Erythroblast (primary cell): ENCODE results near the gene KCNF1.

Source experiments
- DNase-seq, 2 experiments: peaks; one replicate each; lab custom pipeline; 2025; lab: John Stamatoyannopoulos, UW
- GATA1 ChIP-seq: IDR thresholded peaks from 2 replicates; pipeline ENCODE4 v1.6.1; 2011; ENCODE audit warnings: low read depth, mild to moderate bottlenecking, control low read depth, low read length, moderate library complexity
- POLR2A ChIP-seq: IDR thresholded peaks from 2 replicates; pipeline ENCODE4 v1.6.1; 2011; ENCODE audit warnings: mild to moderate bottlenecking, low read length

The KCNF1 gene

GRCh38 chr2:10885094-10885860 is 26.5 kb upstream of the KCNF1 start:
- TF ChIP-seq POLR2A (no peak), GATA1 (no peak)
- DNase-seq, result no peak

GRCh38 chr2:10887476-10887875 is 24.3 kb upstream of the KCNF1 start:
- TF ChIP-seq GATA1, result no peak
- TF ChIP-seq POLR2A, result no peak

GRCh38 chr2:10889651-10890215 is 22.0 kb upstream of the KCNF1 start:
- TF ChIP-seq POLR2A, result no peak
- no peak for DNase-seq

More at GRCh38 chr2:10887476-10887875, 24.3 kb upstream of the KCNF1 start:
- DNase-seq, result no peak

DNA sequence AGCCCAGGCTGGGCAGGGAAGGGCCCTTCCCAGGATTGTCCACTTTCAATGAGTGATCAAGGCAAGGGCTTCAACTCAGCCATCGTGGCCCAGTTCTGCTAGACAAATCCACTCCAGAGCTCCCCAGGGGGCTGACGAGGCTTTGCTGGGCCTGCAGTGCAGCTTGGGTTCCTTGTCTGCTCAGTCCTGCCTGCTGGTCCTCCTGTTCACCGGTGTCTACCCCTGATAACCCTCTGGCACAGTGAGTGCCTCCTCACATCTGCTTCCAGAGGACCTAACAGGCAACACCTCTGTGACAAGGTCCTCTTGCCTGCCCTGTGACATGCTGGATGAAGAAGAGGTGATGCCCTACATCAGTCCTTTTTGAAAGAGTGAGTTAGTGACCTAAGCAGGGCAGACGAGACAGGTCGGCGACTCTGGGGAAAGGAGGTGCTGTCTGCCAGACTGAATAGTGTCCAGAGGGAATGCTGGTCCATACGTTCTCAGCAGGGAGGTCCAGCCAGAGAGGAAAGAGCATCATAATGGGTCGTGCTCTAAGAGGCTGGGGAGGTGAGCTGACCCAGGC is 20.9 kb upstream of the KCNF1 start:
- no peak for DNase-seq
- no peak for TF ChIP-seq POLR2A
- TF ChIP-seq GATA1, result no peak

GRCh38 chr2:10891390-10891789 is 20.3 kb upstream of the KCNF1 start:
- TF ChIP-seq GATA1, result no peak
- no peak for TF ChIP-seq POLR2A
- DNase-seq, result no peak

DNA sequence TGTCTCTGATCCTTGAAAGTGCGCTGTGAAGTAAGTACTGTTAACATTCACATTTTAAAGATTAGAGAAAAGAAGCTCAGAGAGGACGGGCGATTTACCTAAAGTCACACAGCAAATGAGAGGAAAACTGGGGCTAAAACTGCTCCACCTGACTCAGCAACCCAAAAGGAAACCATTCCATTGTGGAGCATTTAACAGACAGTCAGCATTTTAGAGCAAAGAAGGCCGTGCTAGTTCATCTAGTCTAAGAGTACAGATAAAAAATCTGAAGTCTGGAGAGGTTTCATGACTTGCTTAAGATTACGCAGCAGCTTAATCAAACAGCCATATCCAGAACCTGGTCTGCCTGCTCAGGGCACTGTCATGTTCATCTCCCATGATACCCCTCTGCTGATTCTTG is 19.9 kb upstream of the KCNF1 start:
- TF ChIP-seq GATA1 (no peak), POLR2A (no peak)
- no peak for DNase-seq

GRCh38 chr2:10892316-10892715 is 19.4 kb upstream of the KCNF1 start:
- no peak for DNase-seq
- TF ChIP-seq POLR2A (no peak), GATA1 (no peak)

DNA sequence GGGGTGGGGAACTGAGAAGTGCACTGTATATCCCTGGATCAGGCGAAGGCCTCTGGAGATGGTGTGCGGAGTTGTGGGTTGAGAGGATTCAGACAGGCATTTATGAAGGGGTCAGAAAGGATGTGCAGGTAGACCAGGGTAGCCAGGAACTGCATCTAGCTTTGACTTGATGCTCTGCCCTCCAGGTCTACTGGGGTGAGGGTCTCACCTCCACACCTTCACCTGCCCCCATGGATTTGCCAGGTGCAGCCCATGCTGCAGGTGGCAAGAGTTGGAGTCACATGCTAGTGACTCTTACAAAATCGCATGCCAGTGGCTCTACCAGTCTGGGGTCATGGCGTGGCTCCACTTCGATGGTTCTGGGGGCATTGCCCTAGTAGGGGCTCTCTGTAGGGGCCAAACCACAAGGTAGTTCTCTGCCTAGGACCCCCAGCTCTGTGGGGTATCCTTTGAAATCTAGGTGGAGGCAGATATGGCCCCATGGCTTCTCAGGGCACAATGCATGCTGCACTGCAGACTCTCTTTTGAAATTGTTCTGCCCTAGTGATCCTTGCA is 18.9 kb upstream of the KCNF1 start:
- no peak for DNase-seq
- TF ChIP-seq POLR2A, result no peak
- no peak for TF ChIP-seq GATA1

- DNase-seq, result no peak
- TF ChIP-seq GATA1 (no peak), POLR2A (no peak)
These were observed 17.3 kb upstream of the KCNF1 start for GRCh38 chr2:10894264-10894935.

DNA sequence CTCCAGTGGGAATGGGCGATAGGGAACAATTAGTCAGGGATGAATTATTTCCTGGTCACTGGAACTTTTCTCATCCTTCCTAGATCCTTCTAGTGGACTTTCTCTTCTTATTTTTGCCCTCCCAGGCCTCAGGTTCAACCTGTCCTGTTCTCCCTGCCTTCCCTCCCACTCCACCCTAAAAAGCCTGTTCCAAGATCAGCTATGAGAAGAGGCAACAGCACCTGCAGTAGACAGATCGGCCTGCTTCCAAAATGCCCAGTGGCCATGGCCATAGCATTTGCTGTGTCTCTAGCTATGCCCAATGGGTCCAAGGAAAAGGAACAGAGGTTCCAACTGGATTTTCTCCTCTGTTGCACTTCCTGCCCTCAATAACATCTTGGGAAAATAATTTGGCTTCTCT is 16.5 kb upstream of the KCNF1 start:
- no peak for TF ChIP-seq POLR2A
- TF ChIP-seq GATA1, result no peak
- DNase-seq, result no peak

DNA sequence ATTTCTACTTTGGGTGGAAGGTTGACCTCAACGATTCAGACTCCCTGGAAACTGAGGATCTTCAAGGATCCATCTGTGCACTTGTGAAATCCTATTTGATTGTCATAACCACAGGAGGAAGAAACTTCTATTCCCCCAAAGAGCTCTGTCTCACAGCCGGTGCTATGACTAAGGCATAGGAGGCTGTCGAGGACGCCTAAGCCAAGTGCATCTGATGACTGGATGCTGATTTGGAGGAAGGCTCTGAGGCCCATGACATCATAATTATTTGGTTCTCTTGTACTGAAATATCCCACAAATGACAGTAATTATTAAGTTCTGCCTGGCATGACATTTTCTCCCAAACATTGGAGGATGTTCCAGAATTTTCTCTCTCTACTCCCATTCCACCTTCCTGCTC is 13.8 kb upstream of the KCNF1 start:
- no peak for DNase-seq
- TF ChIP-seq GATA1 (no peak), POLR2A (no peak)

DNA sequence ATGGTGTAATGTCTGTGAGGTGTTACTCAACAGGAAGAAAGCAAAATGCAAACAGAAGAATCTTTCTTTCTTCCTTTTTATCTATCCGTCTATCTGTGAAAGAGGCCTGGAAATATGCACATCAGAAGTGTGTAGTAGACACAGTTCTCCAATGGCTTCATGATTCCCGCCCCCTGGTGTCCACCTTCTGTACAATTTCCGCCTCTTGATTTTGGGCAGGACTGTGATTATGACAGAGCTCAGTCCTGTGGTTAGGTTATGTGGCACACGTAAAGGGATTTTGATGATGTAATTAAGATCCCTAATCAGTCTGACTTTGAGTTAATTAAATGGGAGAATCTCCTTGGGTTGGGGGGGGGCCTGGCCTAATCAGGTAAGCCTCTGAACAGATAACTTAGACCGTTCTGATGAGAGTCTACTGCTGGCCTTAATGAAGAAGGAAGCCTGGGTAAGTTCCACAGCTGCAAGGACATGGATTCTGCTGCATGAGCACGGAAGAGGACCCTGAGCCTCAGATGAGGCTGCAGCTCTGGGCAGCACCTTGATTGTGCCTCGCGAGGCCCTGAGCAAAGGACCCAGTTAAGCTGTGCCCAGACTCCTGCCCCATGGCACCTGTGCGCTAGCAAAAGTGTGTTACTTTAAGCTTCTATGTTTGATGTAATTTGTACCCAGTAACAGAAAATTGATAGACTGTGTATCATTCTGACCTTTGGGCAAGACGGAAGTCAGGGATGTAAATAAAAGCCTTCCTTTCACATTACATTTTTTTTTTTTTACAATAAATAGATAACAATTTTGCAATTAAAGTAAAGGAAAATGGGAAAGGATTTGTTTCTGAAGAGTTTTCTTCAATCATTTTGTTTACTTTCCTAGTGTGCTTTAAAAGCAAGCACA is 11.3 kb upstream of the KCNF1 start:
- DNase-seq, result peak; percentile 17 to 28
- TF ChIP-seq POLR2A (no peak), GATA1 (no peak)
